HG03521 (cell line): Measurements from ENCODE around the gene PAX6.

Experiments used
- ATAC-seq: cut with Tn5 transposase; IDR thresholded peaks from one replicate; pipeline ENCODE4 v1.9.1; 2021; ENCODE audit warnings: mild to moderate bottlenecking, moderate library complexity; ENCODE audit not compliant: unreplicated experiment

PAX6 gene

DNA sequence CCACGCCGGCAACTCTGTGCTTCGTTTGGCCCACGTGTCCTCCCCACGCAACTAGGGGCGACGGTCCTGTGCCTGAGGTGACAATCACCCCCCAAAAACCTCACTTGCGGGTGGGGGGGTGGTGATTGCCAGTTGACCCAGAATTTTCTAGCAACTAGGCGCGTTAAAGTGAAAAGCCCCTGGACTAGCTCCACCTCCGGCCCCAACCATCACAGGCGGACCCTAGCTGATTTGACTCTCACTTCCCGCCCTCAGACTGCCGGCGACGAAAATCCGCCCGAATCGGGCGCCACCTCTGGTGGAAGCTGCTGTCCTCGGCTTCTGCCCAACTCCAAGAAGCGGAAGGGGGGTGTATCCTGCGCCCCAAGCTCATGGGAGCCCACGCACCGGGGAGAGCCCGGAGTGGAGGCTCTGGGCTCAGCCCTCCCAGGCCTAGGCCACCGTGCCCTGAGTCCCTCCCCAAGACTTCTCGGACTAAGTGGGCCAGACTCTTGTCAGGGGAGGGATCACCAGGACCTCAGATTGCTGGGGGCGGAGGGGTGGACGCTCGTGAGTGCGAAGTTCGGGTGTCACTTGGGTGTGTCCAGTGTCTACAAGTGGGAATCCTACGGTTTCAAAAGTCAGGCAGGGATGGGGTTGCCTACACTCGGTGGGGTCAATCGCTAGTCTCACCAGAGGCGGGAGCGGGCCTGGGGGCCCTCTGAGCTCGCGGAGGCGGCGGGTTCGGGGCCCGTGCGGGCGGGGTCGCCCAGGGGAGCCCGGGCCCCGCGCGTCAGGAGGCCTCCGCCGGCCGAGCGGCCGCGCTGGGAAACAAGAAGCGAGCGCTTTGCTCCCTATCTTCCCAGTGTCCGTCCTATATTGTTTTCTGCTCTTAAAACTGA lies 12.3 kb downstream of the PAX6 start:
- ATAC-seq: no peak

DNA sequence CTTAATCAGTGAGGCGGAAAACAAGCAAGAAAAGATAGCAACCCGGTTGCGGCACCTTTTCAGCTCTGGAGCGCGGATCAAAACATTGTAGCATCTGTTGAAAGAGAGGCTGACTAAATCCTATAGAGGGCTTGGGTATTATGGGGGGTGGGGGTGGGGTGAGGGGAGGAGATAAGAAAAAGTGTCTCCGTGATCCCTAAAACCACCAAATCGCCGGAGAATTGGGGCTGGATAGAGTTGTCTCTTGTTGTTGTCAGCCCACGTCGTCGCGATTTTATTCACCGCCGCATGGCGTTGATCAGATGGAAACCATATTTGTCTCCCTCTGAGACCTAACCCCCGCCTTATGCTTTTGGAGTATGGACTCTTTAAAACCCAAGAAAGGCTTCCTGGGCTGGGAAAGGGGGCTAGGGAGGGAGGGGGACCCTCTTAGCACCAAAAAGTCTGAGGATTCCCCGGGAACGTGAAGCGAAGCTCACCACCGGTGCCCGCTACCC lies 13.0 kb downstream of the PAX6 start:
- no peak for ATAC-seq

DNA sequence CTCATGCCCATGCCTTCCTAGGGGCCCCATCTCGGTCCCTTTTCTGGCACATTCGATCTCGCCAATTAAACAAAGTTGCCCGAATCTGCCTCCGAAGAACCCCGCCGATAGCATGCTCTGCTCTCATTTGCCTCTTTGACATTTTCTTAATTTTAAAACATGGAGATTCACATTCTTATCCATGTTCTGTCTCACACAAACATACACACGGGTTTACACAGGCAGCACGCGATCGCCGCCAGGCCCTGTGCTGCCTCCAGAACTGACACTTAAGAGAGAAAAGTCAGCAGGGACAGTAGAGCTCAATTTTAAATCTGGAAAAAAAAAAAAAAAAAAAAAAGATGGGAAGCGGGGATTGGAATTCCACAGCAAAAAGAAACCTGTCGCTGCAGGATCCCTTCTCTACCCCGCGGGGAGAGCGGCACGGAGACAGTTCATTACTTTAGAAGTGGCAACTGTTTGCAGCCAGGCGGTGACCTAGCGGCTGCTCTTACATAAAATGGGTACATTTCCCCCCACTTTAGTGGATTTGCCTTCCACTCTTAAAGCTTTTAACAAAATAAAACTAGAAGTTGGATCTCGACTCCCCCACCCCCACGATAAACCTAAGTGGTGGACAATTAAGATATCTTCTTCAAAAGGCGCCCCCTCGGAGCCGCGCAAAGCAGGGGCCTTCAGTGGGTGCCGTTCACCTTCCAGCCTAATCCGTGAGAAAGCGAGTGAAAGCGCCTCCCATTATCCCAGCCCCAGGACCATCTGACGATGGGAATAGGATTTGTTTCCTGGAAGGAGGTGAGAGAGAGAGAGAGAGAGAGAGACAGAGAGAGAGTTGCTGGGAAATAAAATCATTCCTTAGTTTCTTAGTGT lies 13.7 kb downstream of the PAX6 start:
- no peak for ATAC-seq

DNA sequence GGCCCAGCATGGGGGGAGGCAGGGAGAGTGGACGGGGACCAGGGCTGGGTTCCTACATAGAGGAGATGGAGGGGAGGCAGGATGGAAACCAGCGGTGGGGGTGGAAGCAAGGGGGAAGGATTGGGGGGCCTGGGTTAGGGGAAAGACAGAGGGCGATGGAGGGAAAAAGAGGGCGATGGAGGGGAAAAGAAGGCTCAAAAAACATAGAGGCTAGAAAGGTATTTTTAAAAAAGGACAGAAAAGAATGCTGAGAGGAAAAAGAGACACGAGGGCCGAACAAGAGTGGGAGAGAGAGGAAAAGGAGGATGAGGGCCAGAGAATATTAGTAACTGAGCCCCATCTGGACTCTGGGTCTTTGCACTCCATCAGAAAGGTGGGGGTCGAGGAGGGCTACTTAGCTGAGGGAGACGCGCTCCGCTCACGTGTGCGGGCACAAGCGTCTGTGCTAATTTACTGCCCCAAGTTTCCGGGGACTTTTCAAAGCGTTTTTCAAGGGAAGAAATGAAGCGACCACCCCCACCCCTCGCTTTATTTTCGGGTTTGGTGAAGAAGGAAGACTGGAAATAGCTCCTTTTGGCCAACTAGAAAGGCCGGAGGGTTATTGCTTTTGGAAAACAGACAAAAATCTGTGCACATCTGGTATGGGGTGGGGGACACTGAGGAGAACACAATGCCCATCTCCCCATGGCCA lies 14.5 kb downstream of the PAX6 start:
- ATAC-seq: no peak

DNA sequence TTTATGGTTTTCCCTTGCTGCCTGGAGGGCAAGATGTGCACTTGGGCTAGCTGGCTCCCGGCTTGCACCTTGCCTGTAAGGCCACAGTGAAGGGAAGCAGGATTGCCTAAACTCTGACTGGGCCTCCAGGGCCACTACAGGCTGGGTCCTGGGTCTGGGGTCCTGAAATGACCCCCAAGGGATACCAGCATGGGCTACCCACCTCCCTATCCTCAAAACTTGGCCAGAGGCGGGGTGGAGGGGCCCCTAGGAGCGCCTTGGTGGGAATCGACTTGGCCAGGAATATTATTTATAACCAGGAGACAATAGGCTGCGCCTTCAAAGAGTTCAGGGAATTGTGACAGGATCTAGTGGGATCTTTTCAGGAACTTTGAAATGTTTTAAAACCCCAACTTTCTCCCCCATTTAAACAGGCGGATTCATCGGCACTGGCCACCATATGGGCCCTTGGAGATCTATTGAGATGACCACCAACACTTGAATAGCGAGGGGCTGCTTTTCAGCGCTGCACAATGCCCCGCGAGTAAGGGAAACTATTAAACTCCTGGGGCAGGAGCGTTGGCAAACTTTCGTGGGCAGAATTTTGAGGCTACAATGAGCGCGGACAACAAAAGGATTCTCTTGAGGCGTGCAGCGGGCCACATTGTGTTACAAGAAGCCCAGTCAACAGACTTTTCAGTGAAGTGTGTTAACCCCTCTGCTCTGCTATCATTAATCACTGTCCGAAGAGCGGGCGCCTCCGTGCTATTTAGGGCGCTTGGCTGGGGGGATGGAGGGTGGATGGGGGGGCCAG lies 15.2 kb downstream of the PAX6 start:
- ATAC-seq: no peak

DNA sequence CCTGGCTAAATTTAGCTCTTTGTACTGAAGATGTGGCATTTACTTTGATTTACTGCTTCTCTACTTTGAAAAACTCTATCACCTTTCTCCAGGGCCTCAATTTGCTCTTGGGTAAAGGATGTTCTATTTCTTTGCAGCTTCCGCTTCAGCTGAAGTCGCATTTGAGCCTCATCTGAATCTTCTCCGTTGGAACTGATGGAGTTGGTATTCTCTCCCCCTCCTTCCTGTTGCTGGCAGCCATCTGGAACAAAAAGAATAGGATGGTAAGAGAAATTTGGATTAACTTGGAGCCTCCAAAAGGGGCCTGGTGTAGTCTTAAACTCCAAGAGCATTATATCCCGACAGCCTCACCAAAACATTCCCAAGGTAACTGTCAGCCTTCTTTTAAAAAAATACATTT lies 16.6 kb downstream of the PAX6 start:
- ATAC-seq: no peak

DNA sequence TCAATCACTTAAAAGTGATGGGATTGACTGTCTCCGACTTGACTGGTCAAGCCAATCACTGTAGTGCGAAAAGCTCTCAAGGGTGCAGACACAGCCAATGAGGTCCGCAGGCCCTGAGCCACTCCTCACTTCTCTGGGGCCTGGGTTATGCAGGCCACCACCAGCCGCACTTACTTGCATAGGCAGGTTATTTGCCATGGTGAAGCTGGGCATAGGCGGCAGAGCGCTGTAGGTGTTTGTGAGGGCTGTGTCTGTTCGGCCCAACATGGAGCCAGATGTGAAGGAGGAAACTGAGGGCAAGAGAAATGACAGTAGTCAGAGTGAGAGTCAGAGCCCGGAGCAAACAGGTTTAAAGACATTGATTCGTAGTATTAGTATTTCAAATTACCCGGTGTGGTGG lies 17.9 kb downstream of the PAX6 start:
- ATAC-seq: no peak

DNA sequence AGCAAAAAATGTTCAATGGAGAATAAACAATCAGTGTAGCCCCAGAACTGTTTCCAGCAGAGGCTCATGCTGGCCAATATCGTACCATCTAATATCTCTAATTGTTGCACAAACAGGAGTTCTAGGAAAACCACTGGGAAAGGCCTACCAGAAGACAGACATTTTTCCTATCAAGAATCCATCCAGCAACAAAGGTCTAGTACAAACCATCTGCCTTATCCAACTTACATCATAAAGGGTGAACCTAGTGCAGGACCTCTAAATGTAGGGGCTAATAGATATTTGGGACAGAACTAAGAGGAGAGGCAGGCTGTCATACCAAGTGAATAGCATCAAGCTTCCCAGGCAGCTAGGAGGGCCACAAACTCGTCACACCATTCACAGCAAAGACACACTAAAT lies 18.7 kb downstream of the PAX6 start:
- ATAC-seq: no peak

DNA sequence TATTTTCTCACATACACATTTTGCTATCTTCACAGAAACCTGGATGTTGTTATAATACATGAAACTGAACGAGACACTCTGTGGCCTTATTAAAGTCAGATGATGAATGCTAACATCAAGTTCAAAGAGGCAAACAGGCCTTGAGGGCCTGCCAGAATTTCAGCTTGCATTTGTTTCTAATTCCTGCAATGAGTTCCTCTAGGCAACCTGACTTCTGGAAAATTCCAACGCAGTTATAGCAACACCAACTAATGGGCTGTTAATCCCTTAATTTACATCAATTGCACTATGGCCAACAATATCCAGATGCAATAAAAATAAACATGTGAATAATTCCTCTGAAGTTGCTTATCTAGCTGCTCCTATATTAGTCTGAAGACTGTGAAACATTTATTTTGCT lies 19.1 kb downstream of the PAX6 start:
- no peak for ATAC-seq

DNA sequence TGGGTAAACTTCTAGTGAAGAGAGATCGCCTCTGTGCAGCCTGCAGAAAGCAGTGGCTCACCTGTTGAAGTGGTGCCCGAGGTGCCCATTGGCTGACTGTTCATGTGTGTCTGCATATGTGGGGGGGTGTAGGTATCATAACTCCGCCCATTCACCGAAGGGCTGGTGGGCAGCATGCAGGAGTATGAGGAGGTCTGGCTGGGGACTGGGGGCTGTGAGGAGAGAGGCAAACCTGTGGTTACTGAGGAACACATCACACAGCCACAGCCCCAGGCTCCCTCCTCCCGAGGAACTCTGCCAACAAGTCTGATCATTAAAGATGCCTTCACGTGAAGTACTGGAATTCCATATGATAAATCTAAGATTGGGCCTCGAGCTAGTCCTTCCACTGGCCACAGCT lies 20.5 kb downstream of the PAX6 start:
- ATAC-seq: no peak

DNA sequence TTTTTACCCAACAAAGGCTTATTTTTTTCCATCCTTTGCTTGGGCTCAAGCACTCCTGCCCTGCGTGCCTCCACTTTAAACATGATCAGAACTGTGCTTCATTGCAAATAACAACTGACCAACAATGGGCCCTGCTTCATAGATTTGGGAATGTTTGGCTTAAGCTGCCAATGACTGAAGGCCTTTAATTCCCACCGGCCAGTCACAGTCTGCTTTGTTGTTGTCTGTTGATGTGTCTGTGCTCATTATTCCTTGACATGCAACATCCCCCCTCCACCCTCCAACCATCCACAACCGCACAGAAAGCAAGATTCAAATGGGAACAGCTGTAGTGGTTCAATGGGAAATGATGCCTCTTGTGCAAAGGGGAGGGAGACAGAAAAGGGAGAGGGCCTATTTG lies 23.0 kb downstream of the PAX6 start:
- ATAC-seq: no peak

DNA sequence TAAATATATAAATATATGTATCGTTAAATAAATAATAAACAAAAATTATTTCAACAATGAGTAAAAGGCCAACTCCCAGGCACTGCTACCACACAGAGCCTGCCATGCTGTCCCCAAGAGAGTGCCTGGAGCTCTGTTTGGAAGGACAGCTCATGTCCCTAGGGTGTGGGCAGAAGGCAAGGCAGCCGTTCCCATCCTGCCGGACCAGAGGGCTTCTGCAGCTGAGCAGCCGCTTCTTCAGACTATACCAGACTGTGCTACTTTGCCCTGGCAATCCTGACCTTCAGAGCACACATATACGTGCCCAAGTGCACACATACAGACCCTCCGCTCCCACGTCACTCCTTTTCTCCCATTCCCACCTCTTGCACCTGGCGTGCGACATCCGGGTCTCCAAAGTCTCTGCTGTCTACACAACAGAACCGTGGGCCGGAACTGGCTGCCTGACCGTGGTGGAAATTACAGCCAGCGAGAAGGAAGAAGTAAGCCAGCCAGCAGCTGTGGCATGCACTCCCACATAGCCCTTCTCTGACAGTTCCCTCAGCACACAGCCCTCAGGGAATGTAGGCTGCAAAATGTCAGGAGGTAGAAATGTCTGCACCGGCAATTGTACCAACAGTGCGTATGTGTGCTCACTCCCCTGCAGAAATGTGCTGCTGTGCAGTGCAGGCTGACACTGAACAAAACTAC lies 24.0 kb downstream of the PAX6 start:
- ATAC-seq: no peak

DNA sequence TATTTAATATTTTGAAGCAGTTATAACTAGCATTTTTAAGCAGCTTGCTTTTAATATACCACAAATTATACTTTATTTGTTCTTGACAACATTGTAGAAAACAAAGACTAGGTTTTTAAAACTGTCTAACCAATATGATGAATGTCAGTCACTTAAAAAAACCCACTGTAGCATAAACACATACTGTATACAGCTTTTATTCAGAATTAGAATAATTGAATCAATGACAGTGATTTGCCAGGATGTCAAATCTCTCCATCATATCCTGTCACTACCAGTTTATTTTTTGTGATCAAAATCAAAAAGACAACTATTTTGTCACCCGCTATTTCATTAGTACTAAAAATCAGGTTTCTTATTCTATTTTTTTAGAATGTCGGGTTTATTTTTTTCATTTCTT lies 26.5 kb downstream of the PAX6 start:
- ATAC-seq: no peak

DNA sequence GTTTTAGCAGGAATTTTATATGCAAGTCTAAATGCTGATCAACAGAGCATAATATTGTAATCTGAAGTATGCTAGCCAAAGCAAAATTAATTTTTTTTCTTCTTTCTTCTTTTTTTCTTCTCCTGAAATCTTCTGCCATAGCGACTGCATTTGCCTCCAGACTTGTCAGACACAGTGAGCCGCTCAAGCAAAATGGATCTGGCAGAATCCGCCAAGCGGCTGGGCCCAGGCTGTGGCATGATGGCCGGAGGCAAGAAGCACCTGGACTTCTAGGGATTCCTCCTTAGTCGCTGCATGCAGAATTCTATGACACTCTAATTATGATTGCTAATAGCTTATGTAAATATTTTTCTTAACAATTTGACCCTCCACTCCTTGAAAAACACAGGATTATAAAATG lies 27.9 kb downstream of the PAX6 start:
- no peak for ATAC-seq

DNA sequence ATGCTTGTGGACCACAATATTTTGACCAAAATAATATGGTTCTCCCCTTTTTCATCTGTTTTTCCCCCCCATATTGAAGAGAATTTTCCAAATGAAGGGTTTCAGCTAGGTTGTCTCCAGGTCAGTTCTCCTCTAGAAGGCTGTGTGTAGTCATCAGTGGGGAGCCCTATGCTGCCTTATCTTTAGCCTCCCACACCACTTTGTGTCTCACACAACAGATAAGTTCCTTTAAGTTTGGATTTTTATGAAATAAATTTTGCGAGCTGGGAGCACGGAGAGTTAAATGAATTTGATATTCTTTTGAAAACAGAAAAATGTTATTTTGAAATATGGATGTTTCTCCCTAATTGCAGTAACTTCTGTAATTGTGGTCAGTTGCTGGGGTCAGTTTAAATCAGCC lies 28.9 kb downstream of the PAX6 start:
- no peak for ATAC-seq

DNA sequence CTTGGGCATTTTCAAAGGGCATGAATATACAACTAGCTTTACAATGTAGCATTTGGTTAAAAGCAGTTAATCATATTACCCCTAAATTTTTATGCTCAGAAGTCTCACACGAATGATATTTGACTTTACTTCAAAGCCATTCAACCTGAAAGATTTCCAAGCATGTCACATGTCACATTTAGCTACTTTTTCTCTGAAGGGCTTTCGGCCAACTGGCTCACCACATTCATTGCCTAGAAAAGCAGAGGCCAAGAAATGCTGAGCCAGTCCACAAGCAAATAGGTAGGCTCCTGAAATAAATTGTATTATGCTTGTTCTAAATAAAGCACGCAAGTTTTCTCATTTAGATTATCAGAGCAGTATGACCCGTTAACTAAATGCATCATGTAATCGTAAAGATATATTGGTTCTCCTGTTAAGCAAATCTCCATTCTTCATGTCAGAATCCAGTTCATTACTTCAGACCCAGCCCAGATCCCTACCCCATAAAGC lies 30.6 kb downstream of the PAX6 start:
- ATAC-seq: no peak

DNA sequence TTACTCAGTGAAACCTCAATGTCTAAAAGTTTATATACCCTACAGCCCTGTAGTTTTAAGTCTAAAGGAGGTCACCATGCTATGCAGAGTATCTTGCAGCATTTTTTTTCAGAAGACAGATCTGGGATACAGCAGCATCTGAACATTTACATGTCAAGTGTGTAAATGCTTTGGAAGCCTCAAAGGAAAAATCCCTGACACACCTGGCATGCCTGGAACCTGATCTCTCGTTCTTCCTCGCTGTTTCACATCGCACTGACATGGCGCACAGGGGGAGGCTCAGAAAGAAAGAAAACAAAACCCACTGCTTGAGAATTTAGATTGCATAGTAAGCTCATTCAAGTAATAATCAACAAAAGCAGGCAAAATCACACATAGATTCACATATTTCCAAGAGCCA lies 31.0 kb downstream of the PAX6 start:
- ATAC-seq: no peak

DNA sequence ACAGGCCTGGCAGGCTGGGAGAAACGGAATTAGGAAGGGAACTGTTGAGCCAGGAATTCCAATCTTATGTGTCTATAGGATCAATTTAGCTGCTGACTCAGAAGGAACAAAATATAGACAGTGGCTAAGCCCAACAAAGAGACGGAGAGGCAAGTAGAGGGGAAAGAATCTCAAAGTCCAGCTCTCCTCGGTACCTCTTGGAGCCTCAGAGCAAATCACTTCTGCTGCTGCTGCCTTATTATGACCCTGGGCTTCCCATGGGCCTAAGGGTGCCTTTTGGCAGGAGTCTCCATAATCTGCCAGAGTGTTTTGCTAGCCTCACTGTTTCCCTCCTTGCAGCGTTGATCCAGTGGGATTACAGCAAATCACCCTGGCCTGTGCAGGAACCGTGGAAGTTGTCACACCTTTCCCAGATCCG lies 31.7 kb downstream of the PAX6 start:
- ATAC-seq: no peak

DNA sequence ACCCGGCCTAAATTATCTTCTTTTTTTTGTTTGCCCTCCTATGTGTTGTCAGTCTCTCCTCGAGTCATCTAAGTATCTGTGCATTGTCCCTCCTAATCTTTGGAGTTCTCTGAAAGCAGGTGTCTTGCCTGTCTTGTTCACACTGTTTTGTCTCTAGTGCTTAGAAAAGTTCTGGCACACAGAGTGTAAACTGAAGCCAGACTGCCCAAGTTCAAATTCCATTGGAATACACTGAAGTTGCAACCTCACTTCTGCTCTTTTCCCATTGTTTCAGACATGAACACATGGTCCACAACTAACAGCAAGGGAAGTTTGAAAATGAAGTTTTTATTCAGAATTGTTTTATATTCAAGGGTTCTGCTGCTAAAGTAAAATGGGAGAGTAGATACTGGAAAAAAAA lies 38.7 kb downstream of the PAX6 start:
- ATAC-seq: no peak
